ENCODE data around the gene SIVA1. TPM values are rescaled to one million over a fixed set of nuclear protein-coding genes. Genes with fewer than 3 reads are reported as not detected.
"Not testable (repeated sequence)": the region's sequence is repeated elsewhere in the genome, so short reads cannot be mapped to it uniquely, and the experiment has no call there.

SIVA1 gene
- total RNA-seq, 4 donors from 2014 or later, result 149 to 282 (median 201) TPM

DNA sequence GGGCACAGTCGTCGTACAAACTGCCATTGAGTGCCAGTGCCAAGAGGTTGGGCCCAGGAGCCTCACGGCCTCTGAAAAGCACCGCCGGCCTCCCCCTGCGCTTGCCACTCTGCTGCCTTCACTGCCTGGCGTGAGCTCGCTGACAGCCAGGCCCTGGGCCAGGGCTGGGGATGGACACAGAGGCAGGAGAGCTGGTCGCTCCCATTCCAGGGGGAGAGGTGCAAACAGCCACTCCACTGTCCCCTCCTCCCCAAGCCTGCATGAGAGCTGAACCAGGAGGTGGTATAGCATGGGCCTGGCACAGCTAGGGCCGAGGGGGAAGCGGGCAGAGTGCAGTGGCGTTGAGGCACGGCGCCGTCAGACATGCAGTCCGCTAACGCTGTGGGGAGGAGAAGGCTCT lies 24.3 kb upstream of the SIVA1 start:
- Histone ChIP-seq H3K27ac (no peak overlapping the region), H3K4me1 (peaks cover 35 to 50% (median 35%) of the 10 kb centered on the region in 3 donors), H3K36me3 (no peaks in the 10 kb centered on the region), H3K27me3 (no peaks in the 10 kb centered on the region), H3K9me3 (no peaks in the 10 kb centered on the region), H3K4me3 (no peak overlapping the region)
- no peak for TF ChIP-seq POLR2A (IDR thresholded peaks at IDR 0.05)
- TF ChIP-seq, protein P1, sequence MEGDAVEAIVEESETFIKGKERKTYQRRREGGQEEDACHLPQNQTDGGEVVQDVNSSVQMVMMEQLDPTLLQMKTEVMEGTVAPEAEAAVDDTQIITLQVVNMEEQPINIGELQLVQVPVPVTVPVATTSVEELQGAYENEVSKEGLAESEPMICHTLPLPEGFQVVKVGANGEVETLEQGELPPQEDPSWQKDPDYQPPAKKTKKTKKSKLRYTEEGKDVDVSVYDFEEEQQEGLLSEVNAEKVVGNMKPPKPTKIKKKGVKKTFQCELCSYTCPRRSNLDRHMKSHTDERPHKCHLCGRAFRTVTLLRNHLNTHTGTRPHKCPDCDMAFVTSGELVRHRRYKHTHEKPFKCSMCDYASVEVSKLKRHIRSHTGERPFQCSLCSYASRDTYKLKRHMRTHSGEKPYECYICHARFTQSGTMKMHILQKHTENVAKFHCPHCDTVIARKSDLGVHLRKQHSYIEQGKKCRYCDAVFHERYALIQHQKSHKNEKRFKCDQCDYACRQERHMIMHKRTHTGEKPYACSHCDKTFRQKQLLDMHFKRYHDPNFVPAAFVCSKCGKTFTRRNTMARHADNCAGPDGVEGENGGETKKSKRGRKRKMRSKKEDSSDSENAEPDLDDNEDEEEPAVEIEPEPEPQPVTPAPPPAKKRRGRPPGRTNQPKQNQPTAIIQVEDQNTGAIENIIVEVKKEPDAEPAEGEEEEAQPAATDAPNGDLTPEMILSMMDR (IDR thresholded peaks at IDR 0.05), result no peak
- no peak for DNase-seq
- WGBS, 2 donors, result 84 to 100% methylated on average over 2 to 10 of the region's 17 CpGs
- intact Hi-C loops (cut with DNase I), result no loop called here

DNA sequence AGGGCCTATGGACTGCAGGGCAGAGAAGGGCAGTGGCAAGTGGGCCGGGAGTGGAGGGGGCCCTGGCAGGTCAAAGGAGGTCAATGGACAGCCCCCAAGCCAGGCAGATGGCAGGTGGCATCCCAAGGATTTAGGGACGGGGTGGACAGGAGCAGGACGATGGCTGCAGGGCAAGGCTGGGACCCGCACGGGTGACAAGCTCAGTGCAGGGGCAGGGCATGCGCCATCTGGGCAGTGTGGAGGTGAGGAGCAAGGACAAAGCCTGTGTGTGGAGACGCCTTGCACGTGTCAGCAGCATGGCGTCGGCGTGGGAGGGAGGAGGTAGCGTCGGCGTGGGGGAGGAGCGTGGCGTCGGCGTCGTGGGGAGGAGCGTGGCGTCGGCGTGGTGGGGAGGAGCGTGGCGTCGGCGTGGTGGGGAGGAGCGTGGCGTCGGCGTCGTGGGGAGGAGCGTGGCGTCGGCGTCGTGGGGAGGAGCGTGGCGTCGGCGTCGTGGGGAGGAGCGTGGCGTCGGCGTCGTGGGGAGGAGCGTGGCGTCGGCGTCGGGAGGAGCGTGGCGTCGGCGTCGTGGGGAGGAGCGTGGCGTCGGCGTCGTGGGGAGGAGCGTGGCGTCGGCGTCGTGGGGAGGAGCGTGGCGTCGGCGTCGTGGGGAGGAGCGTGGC lies 23.6 kb upstream of the SIVA1 start:
- DNase-seq; H3K27ac ChIP-seq; intact Hi-C loops (cut with DNase I); H3K9me3 ChIP-seq; H3K4me3 ChIP-seq; H3K36me3 ChIP-seq; H3K27me3 ChIP-seq: not testable (repeated sequence)
- 86 to 93% methylated on average over 7 to 18 of the region's 73 CpGs for WGBS, 2 donors
- peaks cover 32 to 52% (median 35%) of the 10 kb centered on the region in 3 donors for H3K4me1 ChIP-seq

DNA sequence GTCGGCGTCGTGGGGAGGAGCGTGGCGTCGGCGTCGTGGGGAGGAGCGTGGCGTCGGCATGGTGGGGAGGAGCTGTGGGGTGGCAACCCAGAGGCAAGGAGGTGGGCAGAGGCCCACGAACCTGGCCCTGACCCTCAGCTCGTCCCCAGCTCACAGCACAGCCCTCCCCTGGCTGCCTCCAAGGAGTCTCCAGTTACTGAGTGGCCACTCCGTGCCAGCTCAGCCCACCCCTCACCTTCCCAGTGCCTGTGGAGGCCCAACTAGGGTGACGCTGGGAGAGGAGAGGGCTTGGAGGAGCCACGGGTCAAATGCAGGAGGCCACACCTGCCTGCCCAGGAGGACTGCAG lies 23.1 kb upstream of the SIVA1 start:
- intact Hi-C loops (cut with DNase I), result no loop called here
- H3K27ac ChIP-seq, result no peak overlapping the region

DNA sequence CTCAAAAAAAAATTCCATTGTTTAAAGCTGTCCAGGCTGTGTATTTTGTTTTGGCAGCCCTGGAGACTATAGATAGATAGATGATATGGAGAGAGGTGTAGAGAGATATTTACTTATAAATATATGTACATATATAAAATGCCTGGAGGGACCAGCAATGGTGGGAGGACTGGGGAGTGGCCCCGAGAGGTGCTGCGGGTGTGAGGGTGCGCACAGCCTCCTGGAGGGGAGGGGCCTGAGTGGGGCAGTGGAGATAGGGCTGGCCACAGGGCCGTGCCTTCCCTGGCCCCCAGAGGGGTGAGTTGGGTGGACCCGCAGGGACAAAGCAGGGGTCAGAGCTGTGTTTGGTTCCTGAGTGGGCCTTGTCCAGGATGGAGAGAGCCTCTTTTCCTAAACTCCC lies 22.5 kb upstream of the SIVA1 start:
- H3K4me3 ChIP-seq, result no peak overlapping the region
- no peaks in the 10 kb centered on the region for H3K9me3 ChIP-seq
- no peak for TF ChIP-seq POLR2A (IDR thresholded peaks at IDR 0.05)
- TF ChIP-seq, protein P1 (IDR thresholded peaks at IDR 0.05), result no peak
- DNase-seq, result no peak
- H3K36me3 ChIP-seq, result no peaks in the 10 kb centered on the region
- intact Hi-C loops (cut with DNase I), result no loop called here
- H3K27me3 ChIP-seq, result no peaks in the 10 kb centered on the region
- 76 to 83% methylated on average over 5 of the region's 5 CpGs for WGBS, 2 donors
- H3K27ac ChIP-seq, result no peak overlapping the region
- peaks cover 25 to 52% (median 32%) of the 10 kb centered on the region in 3 donors for H3K4me1 ChIP-seq

More for the DNA sequence above, 23.1 kb upstream of the SIVA1 start:
- 40% methylated on average over 1 of the region's 16 CpGs; no CpG with 5 or more reads in 1 of the 2 donors for WGBS, 2 donors
- H3K4me1 ChIP-seq, result peaks cover 27 to 52% (median 32%) of the 10 kb centered on the region in 3 donors
- H3K36me3 ChIP-seq, result no peaks in the 10 kb centered on the region
- no peak for DNase-seq
- no peak overlapping the region for H3K4me3 ChIP-seq
- no peaks in the 10 kb centered on the region for H3K9me3 ChIP-seq
- TF ChIP-seq, protein P1 (IDR thresholded peaks at IDR 0.05), result no peak
- TF ChIP-seq POLR2A (IDR thresholded peaks at IDR 0.05), result no peak
- H3K27me3 ChIP-seq, result no peaks in the 10 kb centered on the region

DNA sequence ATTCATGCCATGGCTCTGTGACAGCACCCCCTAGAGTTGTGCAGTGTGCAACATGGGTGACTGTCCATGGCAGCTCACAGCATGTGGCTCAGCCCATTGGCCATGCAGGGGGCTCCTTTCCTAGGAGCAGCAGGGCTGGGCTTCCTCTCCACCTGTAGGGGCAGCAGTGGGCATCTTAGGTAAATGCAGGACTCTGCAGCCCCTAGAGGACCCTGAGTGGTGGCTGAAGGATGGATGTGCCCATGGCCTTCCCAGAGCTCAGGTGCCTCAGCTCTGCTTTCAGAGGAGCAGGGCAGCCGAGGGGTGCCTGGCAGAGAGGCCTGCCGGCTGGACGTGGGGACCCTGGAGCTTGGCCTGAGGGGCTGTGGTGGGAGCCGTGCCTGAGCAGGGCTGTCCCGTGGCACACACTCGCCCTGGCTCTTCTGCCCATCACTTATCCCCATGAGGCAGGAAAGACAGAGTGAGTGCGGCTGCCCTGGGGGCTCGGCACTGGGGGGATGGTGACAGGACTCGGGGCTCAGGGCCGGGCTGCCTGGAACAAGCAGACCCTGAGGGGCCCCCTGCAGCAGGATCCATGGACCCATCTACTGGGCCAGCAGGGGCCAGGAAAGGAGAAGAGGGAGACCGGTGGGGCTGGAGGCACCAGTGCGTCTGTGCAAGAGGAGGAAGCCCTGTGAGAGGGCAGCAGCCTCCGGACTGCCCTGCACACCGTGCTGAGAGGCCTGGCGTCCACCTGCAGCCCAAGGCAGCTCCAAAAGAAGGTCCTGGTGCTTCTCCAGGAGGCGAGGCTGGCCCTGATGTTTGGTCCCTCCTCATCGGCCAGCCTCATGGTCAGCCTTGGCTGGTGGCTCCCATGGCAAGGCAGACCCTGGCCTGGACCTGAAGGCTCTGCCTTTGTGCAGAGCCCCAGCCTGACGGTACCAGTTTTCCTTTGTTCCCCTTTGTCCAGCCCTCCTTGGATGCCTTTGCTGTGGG lies 21.3 kb upstream of the SIVA1 start:
- TF ChIP-seq, protein P1 (IDR thresholded peaks at IDR 0.05), result peak in 1 of 6 experiments; percentile 23
- no peak for TF ChIP-seq POLR2A (IDR thresholded peaks at IDR 0.05)
- Histone ChIP-seq H3K9me3 (no peaks in the 10 kb centered on the region), H3K36me3 (no peaks in the 10 kb centered on the region), H3K4me1 (peaks cover 28 to 53% (median 40%) of the 10 kb centered on the region in 3 donors), H3K4me3 (no peak overlapping the region), H3K27me3 (no peaks in the 10 kb centered on the region), H3K27ac (peak overlapping the region; percentile 76 to 80 (median 78))
- intact Hi-C loops (cut with DNase I), result no loop called here
- 81% methylated on average over 3 of the region's 18 CpGs; no CpG with 5 or more reads in 1 of the 2 donors for WGBS, 2 donors
- DNase-seq, result no peak

Data from esophagus squamous epithelium (tissue), 5 donors.